GF-D8 (cell line): ENCODE measurements around the gene RTL10.

Experiments used
- DNase-seq: peaks from one replicate; lab custom pipeline; 2025; lab: John Stamatoyannopoulos, UW

RTL10 gene

GRCh38 chr22:19863571-19863970, 8.9 kb upstream of the RTL10 start:
- DNase-seq: no peak

- DNase-seq: no peak
Observed at GRCh38 chr22:19862619-19863246, 8.1 kb upstream of the RTL10 start.

- DNase-seq: no peak
Observed at GRCh38 chr22:19859861-19860510, 5.3 kb upstream of the RTL10 start.

GRCh38 chr22:19857382-19857781, 2.7 kb upstream of the RTL10 start:
- no peak for DNase-seq

GRCh38 chr22:19855504-19856409, 1.1 kb upstream of the RTL10 start:
- peak; percentile 71 for DNase-seq

GRCh38 chr22:19853879-19854777, 546 bp downstream of the RTL10 start:
- DNase-seq: no peak

GRCh38 chr22:19853058-19853878, 1.4 kb downstream of the RTL10 start:
- no peak for DNase-seq

- no peak for DNase-seq
Observed at GRCh38 chr22:19852177-19852781, 2.4 kb downstream of the RTL10 start.

- DNase-seq: no peak
Observed at GRCh38 chr22:19851291-19852176, 3.1 kb downstream of the RTL10 start.

- DNase-seq: no peak
Observed at GRCh38 chr22:19850763-19851109, 3.9 kb downstream of the RTL10 start.

- DNase-seq: no peak
Observed at GRCh38 chr22:19849835-19850762, 4.6 kb downstream of the RTL10 start.

GRCh38 chr22:19848298-19849224, 6.1 kb downstream of the RTL10 start:
- DNase-seq: no peak

- DNase-seq: no peak
Observed at GRCh38 chr22:19847345-19847632, 7.4 kb downstream of the RTL10 start.

- DNase-seq: no peak
Observed at GRCh38 chr22:19846620-19847344, 7.9 kb downstream of the RTL10 start.

GRCh38 chr22:19845054-19845722, 9.5 kb downstream of the RTL10 start:
- DNase-seq: no peak

GRCh38 chr22:19844377-19845053, 10.2 kb downstream of the RTL10 start:
- peak; percentile 65 for DNase-seq
